ENCODE results near the gene CHML.

CHML gene

DNA sequence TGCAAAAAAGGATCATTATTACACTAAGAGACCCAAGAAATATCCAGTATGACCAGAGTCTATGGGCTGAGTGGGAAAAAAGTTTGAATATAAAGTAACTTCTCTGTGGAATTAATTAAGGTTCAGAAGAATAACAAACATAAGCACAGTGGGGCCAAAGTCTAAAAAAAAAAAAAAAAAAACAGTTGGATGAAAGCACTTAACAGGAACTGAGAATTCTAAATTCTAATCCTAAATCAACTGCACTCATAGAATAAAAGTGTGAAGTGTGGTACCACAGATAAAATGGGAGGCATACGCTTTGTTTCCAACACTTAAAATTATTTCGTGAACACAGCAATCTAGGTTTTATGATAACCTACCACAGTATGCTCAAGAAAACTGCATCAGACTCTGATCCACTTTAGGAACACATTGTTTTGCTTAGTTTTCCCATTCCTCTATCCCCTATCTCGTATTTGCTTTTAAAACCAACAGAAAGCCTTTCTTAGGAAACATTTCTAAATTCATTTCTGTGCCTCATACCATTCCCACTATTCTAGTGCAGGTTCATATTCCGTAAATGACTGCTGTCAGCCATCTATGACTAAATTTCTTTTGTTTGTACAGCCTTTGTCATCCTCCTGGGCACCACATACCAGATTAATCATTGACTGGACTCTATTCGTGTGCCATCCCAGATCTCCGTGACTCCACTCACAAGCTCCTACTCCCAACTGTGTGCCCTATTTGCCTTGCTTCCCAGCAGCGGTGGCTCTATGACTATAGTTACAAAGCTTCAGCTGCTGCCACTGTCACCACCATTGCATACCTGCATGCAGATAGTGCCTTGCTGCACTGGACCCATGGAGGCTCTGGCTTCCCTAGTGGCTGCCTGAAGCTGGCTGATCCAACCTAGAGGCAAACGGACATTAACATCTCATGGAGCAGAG lies 24.9 kb downstream of the CHML start:
- DNase-seq, result no peak

DNA sequence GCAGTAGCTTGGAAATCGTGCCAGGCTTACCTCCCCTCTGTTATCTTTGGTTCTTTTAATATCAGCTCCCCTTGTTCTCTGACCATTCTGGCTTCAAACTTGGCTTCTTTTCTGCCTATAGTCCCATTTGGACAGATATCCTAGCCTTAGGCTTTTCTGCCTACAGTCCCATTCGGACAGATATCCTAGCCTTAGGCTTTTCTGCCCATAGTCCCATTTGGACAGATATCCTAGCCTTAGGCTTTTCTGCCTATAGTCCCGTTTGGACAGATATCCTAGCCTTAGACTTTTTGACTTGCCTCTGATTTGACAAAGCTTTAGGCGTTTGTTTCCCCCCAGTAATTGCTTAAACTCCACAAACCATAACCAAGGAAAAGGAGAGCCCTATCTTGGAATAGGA lies 25.6 kb downstream of the CHML start:
- DNase-seq, result no peak

DNA sequence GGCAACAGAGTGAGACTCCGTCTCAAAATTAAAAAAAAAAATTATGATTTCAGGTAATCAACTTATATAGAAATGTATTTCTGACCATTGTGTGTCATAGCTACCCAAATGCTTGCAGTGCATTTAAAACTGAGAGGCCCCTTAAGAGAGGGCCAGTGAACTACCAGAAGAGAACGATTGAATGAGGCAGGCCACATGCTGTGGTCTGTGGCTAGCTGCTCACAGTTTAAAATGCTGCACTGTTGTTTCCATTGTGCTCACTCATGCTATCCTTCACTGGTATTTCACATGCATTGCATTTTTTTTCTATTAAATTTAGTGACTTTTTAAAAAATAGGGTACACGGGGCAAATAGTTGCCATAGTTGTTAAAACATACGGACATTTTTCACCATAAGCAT lies 26.0 kb downstream of the CHML start:
- DNase-seq, result no peak

DNA sequence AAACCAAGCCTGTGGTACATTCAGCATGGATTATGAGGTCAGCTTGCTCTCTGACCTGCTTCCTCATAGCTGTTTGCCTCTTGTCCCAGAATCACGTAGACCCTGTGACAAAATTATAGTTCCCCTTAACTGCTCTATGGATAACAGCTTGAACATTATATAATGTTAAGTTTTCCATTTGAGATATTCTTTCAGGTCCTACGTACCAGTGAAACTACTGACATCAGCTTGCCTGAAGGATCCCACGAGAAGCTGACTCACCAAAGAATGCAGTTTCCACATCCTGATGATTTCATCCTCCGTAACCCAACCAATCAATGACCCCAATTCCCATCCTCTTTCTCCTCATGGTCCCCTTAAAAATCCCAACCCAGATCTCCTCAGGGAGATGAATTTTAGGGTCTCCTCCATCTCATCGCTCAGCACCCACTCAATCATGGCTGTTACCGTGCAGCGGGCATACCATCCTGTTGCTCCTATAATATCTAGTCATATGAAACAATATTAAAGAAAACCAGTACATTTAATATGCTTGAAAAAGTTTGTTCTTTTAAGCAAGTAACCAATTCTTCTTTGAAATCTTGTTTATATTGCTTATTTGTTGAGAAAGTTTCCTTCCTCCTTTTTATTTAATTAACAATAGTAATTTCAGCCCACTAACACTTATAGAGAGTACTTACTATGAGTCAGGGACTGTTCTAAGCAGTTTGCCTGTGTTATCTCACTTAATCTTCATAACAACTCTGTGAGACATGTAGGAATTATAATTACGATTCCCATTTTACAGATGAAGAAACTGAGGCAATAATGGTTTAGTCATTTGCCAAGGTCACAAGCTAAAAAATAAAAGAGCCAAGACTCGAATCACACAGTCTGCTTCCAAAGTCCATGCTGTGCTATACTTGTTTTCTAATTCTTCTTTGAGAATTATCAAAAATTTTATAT lies 27.4 kb downstream of the CHML start:
- DNase-seq, result no peak

DNA sequence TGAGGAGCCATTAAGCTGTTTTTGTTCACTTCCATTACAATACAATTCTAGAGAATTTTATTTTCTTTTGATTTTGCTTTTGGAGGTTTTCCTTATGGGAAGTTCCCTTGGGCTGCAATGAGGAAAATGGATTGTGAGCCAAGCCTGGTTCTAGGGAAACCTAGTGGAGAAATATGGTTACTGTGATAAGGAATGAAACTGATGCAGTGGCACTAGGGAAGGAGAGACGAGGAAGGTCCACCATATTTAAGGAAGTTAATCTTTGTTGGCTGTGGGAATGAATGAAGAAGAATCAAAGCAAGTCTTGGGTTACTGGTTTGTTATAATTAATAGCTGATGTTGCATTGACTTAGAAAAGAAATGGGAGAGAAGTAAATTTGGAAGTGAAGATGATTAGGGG lies 28.4 kb downstream of the CHML start:
- no peak for DNase-seq

DNA sequence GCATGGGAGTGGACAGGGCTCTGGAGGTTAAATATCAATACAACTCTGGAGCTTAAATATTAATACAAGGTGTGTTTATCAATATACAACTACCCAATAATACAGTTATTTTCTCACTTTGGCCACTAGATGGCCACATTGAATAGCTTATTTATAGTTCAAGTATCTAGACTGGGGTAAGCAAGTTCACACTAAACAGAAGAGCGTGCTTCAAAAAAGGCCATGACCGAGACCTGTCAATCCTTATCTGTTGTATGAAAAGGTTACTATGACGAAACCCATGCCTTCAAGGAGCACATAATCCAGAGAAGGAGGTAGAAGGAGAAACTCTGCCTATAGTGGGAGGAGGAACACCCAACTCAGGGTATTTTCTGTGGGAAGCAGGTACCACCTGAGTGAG lies 29.1 kb downstream of the CHML start:
- no peak for DNase-seq

DNA sequence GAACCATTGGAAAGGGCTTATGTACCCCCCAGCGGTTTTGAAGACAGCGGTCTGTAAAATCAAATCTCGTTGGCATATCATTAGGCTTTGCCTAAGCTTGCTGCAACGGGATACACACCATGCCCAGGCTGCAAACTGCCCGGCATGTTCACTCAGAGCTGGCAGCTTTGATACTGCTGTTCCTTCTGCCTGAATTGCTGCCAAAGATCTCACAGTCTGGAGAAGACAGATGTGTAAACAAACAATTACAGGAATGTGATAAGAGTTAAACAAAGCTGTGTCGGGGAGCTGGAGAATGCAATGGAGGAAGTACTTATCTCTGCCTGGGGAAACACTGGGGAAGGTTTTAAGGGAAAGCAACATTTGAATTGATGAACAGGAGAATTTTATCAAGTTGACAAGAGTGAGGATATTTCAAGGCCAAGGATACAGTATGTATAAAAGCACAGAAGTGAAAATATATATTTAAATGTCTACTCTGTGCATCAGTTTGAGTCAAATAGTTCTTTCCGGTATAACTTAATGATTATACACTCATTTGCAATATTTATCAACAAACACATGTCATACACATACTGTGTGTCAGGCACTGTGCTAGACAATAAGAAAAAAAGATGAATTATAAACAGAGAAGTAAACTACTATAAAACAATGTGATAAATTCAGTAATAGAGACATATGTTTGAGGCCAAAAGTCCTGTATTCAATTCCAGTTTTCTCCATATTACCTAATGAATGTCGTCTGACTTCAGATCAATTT lies 29.9 kb downstream of the CHML start:
- no peak for DNase-seq

DNA sequence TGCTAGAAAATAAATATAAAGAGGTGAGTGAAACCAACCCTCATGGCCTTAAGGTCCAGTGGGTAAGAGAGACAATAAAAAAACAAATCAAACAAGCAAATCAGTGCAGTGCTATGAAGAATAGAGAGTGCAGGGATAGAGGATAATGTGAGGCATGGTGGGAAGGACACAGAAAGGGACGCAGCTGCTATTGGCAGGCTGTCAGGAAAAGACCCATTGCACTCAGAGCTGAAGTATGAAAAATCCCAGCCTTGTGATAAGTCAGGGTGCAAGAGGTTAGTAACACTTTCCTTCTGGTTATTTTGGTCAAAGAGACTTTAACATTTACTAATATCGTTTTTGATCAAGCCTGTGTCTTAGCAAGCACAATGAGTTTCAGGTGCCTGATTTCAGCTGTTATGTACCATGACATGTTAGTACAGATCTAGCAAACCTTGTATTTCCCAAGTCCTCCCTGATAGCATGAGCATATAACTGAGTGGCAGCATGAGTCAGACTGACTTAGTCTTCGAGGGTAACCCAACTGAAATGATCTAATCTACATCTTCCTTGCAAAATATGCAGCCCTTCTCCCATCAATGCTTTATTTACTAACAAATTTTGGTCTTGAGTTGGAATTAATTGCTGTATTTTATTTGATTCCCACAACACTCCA lies 31.7 kb downstream of the CHML start:
- no peak for DNase-seq

DNA sequence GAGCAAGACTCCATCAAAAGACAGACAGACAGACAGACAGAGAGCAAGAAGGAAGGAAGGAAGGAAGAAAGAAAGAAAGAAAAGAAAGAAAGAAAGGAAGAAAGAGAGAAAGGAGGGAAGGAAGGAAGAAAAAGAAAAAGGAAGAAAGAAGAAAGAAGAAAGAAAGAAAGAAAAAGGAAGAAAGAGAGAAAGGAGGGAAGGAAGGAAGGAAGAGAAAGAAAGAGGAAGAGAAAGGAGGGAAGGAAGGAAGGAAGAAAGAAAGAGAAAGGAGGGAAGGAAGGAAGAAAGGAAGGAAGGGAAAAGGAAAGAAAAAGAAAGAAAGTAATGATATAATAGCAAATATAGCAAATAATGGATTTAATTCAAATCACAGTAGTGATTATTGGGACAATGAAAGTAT lies 32.7 kb downstream of the CHML start:
- no peak for DNase-seq

DNA sequence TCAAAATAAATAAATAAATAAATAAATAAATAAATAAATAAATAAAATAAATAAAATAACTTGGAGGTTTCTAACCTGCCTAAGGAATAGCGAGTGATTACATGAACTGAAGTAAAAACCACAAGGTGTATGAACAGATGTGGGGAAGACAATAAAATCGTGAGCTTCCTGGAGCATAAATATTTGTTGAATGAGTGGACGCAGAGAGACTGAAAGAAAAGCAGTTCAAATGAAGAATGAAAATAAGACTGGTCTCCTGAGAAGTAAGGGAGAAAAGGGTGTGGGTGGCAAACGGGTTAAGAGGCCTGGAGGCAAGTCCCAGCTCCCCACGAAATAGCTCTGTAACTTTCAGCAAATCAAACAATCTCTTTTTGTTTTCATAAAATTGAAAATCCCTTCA lies 33.6 kb downstream of the CHML start:
- DNase-seq, result no peak

DNA sequence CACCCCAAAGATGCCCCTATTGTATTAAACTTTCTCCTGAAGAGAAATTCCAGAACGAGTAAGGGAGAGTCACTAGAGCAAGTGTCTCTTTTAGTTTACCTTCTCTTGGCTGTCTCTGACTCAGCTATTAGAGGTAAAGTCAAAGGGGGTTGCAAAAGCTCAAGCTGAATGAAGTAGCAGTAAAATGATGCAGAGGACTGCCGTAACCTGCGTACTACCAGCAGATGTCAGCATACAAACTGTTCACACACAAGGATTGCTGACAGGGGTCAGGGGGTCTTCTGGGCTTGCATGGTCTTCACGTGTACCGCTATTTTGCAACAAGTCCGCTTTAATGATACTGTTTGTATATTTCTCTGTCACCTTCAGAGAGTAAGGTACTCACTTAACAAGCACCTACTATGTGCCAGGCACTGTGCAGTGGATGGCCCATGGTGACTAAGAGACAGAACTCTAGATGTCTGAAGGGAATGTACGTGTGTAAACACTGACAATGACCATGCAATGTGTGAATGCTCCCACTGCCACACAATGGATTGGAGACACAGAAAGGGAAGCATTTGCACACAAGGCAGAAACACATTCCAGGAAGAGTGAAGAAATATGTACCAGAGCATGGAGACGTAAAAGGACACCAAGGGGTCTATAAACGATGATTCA lies 34.9 kb downstream of the CHML start:
- DNase-seq, result no peak

DNA sequence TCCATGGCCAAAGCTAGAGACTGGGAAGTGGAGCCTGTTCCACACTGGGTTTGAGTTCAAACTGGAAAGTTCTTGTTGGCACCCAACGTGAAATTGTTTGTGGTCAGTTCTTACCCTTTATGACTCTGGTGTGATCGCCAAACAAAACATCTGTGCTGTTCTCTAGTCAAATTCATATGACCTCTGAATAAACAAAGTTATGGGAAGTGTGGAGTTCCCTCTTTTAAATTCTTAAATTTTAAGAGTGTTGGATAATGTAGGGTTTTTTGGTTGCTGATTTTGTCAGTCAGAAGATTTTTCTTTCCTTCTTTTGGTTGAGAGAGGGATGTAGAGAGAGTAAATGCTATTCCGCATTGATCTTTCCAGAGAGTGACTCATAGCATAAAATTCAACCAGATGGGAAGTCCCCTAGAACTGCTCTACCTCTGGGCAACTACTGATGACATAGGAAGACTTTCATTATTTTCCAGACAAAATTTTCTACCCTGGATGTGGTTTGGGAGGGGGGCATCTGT lies 36.4 kb downstream of the CHML start:
- no peak for DNase-seq

DNA sequence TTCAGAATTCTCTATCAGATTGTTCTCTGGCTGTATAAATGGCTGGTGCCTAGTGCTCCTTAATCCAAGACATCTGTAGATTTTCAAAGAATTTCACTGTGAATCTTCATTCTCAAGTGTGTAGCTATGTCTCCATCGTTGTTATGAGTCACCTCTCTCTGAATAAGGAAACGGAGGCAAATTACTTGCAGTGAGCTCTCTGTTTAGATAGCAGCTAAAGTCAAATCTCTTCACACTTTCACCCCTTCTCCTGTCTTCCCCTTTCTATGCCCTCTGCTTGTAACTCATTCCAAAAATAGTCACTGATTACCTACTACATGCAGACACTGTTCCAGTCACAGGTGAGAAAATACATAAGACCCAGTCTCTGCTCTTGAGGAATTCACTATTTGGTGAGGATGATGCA lies 39.7 kb downstream of the CHML start:
- DNase-seq, result no peak

DNA sequence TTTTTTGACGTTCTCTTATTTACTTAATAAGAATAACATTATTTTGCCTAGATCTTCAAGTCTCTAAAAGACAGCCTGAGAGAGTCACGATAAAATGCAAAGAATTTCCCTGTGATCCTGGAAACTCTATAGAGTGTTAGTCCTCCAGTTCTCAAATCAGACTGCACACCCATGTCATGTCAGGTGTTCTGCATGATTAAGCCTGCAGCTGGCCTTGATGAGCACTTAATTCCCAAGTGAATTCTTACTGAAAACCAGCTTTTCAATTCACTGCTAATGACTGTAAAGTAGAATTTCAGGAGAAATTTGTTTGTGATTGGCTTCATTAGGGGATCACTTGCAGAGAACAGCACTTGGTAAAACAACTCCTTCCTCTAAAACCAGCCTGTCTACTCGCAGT lies 41.9 kb downstream of the CHML start:
- no peak for DNase-seq

DNA sequence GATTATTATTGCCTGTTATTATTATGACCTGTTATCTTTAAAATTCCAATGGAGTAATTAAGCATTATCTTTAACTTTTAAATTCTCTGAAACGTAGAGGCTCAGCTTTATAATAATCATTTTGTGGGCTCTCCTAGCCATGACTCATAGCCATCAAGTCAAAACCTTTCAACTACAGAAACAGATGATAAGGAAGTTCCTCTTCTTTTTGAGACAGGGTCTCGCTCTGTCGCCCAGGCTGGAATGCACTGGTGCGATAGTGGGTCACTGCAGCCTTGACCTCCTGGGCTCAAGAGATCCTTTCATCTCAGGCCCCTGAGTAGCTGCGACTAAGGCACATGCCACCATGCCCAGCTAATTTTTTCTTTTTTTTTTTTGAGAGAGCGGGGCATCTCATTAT lies 43.5 kb downstream of the CHML start:
- no peak for DNase-seq

DNA sequence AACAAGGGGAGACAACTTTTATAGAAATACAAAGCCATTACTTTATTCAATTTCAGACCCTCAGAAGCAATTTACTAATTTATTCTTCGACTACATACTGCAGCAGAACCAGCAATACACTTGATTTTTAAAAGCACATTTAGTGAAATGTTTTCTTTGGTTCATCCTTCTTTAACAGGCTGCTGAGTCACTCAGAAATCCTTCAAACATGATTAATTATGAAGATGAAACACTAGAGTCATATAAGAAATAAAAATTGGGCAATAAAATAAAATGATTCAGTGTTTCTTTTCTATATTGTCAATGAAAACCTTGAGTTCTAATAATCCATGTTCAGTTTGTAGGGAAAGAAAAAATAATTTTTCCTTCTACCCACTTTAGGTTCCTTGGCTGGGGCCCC lies 47.0 kb downstream of the CHML start:
- DNase-seq, result no peak

DNA sequence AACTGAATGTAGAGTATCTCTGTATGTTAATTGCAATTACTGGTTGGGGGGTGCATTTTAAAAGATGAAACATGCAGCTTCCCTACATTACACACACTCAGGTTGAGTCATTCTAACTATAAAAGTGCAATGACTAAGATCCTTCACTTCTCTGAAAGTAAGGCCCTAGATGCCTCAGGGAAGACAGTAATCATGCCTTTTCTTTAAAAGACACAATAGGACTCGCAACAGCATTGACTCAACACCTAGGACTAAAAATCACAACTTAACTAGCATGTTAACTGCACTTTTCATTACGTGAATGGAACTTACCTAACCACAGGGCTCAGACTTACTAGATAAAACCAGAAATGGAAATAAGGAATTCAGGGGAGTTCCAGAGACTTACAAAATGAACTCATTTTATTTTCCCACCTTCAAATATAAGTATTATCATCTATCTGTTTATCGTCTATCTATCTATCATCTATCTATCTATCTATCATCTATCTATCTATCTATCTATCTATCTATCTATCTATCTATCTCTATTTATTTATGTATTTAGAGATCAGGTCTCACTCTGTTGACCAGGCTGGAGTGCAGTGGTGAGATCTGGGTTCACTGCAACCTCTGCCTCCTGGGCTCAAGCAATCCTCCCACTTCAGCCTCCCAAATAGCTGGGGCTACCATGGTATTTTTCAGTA lies 47.8 kb downstream of the CHML start:
- DNase-seq, result no peak

DNA sequence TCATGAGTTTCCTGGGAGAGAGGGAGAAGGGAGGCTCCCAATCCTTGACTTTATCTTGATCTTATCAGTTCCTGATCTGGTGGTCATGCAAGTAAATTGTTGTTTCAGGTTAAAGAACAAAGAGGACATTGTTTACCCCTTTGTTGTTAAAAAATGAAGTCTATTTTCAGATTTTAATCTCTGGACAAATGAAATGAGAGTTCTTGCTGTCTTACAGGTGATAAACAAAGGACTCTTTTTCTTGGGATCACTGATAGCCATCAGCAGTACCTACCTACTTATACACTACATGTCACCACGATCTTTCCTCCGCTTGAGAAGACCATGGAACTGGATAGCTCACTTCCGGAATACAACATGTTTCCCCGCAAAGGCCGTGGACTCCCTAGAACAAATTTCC lies 48.4 kb downstream of the CHML start:
- no peak for DNase-seq

DNA sequence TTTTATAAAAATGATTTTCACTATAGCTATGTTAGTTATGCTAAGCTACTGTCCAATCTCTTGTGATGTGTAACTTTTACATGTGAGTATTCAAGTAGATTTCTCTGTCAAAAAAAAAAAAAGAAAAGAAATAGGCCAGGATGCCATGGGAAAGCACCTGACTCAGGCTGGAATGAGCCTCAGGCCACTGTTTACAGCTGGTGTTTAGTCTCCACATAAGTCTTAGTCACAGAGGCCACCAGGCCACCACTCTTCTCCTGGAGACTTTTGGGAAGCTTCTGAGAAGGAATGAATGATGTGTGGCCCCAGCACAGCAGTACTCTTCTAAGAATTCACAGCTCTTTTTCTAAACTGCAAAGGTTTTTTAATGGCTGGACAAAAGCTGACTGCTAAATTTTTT lies 48.9 kb downstream of the CHML start:
- no peak for DNase-seq

DNA sequence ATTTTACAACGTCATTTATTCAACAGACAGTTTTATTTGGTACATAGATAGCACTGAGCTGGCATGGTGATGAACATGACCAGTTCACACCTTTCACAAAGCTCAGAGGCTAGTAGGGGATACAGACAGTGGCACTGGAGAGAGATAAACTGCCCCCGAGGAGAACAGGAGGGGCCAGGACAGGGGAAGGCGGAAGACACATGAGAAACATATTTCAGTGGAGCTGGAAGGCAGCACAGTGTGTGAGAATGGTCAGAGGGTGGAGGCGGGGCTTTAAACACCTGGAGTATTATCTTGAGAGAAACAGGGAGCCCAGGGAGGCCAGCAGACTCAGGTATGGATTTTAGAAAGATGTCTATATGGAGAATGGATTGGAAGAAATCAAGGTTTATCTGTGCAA lies 49.5 kb downstream of the CHML start:
- DNase-seq, result no peak

All from activated naive CD4-positive, alpha-beta T cell (primary cell).